AG08396 (cell line): Measurements from ENCODE around the gene PVRIG.
"Not testable (repeated sequence)": the region's sequence is repeated elsewhere in the genome, so short reads cannot be mapped to it uniquely, and the experiment has no call there.

Source experiments
- DNase-seq: peaks from one replicate; pipeline ENCODE4 v3.0.0; 2012; ENCODE audit warnings: low spot score, mixed read lengths

The PVRIG gene

GRCh38 chr7:100219801-100220585 is at the start of gene PVRIG:
TSS of gene PVRIG (plus strand) at chr7:100219949. CDS start at chr7:100219971, 22 bp downstream.
- not testable (repeated sequence) for DNase-seq

GRCh38 chr7:100170101-100170897 is 49.5 kb upstream of the PVRIG start:
- DNase-seq, result no peak

- no peak for DNase-seq
Observed at GRCh38 chr7:100171087-100171681, 48.6 kb upstream of the PVRIG start.

- no peak for DNase-seq
Observed at GRCh38 chr7:100171840-100172239, 47.9 kb upstream of the PVRIG start.

DNA sequence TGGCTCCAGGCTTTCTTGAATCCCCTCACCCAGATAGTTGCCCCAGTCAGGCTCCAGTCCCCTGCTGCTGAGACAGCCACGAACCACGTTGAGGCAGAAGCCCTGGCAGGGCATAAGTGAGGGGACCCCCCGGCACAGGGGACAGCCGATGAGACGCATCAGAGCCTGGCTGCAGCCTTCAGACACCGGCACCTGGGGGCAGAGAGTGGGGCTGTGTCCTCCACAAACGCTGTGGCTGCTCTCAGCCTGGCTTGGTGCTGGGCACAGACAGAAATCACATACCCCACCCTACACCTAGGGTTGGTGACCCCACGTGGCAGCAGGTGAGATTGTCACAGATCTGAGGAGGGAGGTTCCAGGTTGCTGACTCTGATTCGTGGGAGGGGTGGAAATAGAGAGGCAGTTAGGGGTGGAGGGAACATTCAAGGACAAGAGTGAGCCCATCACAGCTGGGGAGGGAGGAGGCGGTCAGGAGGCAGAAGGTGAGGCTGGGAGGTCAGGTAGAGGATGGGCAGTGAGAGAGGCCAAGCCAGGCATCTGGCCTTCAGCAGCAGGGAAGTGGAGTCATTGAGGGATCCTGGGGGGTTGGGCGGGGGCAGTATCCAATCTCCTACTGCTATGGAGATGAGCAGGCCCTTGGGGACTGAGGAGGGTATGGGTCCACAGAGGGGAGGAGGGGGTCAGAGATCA is 45.8 kb upstream of the PVRIG start:
- DNase-seq, result no peak

DNA sequence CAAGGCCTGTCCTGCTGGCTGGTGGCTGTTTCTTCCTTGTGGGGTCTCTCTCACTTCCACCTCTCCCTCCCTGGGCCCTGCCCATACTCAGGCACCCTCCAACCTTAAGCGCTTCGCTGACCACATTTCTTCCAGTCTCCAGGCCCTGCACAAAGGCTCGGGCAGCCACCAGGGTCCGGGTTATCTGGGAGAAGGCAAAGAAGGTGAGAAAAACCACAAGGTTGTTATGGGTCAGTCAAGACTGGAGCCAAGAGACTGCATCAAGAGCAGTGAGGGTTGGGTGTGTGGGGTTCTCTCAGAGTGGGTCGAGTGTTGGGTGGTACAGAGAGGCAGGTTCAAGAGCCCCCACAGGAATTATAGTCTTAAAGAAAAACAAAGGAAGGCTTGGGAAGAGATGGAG is 45.2 kb upstream of the PVRIG start:
- DNase-seq, result no peak

DNA sequence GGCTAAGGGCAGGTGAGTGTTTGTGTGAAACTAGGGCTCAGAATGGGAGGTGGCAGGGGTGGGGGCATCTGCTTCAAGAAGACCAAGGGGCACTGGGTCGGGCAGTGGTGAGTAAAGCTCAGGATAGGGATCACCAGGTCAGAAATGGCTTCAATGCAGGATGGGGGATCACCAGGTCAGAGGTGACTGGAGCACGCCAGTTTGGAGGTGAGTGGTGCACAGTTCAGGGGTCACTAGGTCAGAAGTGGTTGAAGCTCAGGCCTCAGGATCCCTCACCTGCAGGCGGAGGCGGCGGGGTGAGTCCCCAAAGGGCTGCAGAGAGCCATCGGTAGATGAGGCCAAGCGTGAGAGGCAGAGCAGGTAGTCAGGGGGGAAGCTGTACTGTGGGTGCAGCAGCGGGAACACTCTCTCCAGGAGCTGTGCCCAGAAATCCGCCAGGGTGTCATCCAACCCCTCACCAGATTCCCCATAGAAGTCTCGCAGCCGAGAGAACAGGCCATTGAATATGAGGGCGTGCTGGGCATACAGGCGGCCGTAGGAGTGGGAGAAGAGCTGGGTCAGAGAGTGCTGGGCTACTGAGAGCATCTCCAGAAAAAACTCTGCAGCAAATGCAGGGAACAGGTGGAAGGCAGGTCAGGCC is 44.3 kb upstream of the PVRIG start:
- DNase-seq, result no peak

DNA sequence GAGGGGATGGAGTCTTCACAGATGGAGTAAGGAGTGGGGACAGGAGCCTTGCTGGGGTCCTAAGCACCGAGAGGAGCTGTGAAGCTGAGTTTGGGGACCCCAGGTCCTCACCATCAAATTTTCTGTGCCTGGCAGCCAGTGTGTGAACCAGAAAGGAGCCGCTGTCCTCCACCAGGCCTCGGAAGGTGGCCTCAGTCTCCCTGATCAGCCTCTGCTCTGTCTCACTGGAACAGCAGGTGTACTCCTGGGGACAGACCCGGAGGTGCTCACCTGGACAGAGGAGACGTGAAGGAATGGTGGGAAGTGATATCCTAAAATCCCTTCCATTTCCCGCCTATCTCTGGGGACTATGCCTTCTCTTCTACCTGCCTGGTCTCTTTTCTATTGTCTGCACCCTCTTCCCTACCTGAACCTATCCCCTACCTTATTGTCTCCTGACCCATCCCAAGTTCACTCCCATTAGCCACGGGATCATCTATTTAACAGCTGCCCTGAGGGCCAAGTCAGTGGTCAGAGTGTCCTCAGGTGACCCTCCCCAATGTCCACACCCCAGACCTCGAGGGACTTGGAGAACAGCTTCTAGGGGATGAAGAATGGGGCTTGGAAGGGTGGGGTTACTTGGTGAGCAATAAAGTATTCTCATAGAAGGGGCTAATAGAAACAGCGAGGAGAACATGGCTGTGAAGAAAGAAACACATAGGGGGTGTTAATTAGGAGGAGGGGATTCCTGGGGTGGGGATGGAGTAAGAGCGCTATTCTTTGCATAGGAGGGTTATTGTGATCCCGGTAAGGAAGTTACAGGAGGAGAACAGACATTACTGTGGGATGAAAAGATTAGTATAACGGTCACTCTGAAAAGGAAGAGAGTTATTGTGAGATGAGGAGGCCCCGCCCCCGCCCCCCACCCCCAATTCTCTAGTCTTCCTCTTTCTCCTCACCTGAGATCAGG is 43.4 kb upstream of the PVRIG start:
- DNase-seq, result no peak

DNA sequence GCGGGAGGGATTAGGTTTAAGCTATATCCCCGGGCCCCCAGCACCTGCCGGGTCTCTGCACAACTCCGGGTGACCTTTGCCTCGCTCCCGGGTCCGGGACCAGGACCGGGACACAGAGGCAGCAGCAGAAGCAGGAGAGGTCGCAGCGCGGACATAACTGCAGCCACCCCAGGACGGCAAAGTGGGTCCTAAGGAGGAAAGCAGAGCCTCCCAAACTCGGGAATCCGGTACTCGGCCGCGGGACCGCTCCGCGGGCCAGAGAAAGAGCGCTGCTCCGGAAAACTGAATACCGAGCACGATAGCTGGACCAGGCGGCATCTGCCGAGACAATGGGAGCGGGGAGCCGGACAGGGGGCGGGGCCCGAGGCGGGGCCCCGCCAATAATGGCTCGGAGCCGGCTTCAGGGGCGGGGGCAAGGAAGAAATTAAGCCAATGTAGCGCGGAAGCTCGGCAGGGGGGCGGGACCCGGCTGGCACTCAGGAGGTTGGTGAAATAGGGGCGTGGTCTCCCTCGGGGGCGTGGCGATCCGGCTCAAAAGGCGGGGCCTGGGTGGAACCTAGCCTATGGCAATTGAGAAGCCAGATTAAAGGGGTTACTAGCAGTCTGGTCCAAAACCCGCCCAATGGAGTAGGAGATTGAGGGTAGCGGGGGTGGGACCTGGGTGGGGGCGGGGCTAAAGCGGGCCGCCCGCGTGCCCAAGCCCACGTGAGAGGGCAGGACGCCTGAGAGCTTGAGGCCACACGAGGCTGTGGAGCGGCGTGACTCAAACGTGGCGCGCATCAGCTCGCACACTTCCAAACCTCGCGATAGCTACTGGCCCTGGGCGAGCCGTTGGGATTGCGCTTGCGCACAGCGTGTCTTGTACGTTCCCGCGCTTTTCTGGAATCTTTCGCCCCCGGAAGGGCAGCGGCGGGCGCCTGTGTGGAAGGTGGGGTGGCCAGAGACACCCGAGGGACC is 42.4 kb upstream of the PVRIG start, which contains the start of the genes GPC2 and STAG3:
GPC2 (minus strand) TSS at position 337 of the 957 bp plus-strand sequence; CDS start at position 155, 182 bp downstream.
STAG3 (plus strand) TSS at position 874 of the 957 bp plus-strand sequence. CDS start 2,639 bp downstream, outside the sequence.
- DNase-seq, result peak; percentile 96

DNA sequence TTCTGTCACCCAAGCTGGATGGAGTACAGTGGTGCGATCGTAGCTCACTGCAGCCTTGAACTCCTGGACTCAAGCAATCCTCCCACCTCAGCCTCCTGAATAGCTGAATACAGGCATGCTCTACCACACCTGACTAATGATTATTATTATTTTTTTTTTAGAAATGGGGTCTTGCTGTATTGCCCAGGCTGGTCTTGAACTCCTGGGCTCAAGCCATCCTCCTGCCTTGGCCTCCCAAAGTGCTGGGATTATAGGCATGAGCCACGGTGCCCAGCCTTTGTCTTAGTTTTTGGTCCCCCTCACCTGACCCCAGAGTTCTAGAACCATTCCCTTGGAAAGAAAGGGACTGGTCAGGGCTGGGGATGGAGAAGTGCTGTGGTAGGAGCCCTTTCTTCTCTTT is 39.7 kb upstream of the PVRIG start:
- not testable (repeated sequence) for DNase-seq

- not testable (repeated sequence) for DNase-seq
Observed at GRCh38 chr7:100182616-100183015, 37.1 kb upstream of the PVRIG start.

GRCh38 chr7:100183090-100183489 is 36.7 kb upstream of the PVRIG start:
- DNase-seq, result not testable (repeated sequence)

DNA sequence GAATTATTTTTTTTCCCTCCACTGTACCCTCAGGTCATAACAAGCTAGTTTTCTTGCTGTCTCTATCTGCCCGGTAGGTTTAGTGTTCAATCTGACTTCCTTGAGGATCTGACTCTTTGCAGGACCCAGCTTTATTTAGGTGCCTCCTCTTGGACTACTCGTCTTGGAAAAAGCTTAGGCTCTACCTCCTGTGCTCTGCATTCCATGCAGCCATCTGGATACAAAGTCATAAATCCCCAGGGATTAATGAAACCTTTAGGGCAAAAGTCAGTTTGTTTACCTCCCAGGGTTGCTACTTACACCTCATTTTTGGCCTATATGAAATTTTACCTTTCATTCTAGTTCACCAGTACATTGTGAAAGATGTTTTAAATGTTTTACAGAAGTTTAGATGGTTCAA is 34.0 kb upstream of the PVRIG start:
- no peak for DNase-seq

DNA sequence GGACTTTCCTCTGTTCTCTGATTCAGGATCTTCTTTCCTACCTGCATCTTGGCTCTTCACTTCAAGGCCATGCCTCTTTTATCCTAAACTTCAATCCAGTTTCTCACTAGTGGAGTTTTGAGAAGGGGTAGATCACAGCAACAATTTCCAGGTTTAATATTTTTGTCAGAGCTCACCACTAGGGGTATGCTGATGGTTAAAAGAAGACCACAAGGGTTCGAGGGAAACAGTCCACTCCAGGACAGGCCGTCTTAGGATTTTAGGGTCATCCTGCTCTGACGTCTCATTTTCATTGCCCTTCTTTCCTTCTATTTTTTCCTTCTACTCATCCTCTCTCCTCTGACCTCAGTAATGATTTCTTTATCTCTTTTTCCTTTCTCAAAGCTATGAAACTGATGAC is 30.7 kb upstream of the PVRIG start:
- no peak for DNase-seq

- no peak for DNase-seq
Observed at GRCh38 chr7:100190048-100190711, 29.6 kb upstream of the PVRIG start.

DNA sequence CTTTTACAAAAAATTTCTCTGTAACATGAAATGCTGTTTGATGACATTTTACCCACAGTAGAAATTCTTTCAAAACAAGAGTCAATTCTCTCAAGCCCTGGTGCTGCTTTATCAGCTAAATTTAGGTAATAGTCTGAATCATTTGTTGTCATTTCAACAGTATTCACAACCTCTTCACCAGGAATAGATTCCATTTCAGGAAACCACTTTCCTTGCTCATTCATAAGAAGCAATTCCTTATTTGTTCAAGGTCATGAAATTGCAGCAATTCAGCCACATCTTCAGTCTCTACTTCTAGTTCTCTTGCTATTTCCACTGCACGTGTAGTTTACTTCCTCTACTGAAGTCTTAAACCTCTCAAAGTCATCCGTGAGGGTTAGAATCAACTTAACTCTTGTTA is 28.0 kb upstream of the PVRIG start:
- DNase-seq, result no peak

GRCh38 chr7:100192281-100192862 is 27.4 kb upstream of the PVRIG start:
- not testable (repeated sequence) for DNase-seq

DNA sequence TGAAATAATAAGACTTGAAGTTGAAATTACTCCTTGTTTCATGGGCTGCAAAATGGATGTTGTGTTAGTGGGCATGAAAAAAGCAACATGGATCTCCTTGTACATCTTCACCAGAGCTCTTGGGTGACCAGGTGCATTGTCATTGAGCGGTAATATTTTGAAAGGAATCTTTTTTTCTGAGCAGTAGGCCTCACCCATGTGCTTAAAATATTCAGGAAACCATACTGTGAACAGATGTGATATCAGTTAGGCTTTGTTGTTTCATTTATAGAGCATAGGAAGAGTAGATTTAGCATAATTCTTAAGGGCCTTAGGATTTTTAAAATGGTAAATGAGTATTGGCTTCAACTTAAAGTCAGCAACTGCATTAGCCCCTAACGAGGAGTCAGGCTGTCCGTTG is 26.8 kb upstream of the PVRIG start:
- DNase-seq, result no peak
